GM12891 (cell line): ENCODE results near the gene KY.

Experiments
- PAX5 ChIP-seq: IDR thresholded peaks from 2 replicates; pipeline ENCODE4 v1.6.1; 2011; ENCODE audit warnings: low read length, moderate library complexity, mild to moderate bottlenecking; ENCODE audit not compliant: insufficient read depth, severe bottlenecking
- POLR2A ChIP-seq: IDR thresholded peaks from 2 replicates; pipeline ENCODE4 v1.6.1; 2011; ENCODE audit warnings: low read depth, low read length, control low read depth
- POLR2AphosphoS5 ChIP-seq: IDR thresholded peaks from 2 replicates; pipeline ENCODE4 v1.6.1; 2011; ENCODE audit warnings: low read depth, low read length, control low read depth
- POU2F2 ChIP-seq: IDR thresholded peaks from 2 replicates; pipeline ENCODE4 v1.6.1; 2011; ENCODE audit warnings: low read depth, mild to moderate bottlenecking, control low read depth, low read length, moderate library complexity
- TAF1 ChIP-seq: IDR thresholded peaks from 2 replicates; pipeline ENCODE4 v1.6.1; 2011; ENCODE audit warnings: low read depth, low read length, control low read depth

DNA sequence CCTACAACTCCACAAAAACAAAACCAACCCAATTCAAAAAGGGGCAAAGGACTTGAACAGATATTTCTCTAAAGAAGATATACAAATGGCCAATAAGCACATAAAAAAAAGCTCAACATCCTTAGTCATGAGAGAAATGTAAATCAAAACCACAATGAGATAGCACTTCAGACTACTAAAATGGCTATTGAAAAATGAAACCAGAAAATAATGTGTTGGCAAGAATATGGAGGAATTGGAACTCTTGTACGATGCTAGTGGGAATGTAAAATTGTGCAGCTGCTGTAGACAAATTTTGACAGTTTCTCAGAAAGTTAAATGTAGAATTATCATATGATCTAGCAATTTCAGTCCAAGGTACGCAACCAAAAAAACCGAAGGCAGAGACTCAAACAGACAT lies 29.0 kb downstream of the KY start:
- TF ChIP-seq POLR2AphosphoS5 (no peak), TAF1 (no peak), PAX5 (no peak), POLR2A (no peak), POU2F2 (no peak)
